NAMALWA (cell line): ENCODE measurements around the gene RHOH.

Experiments used
- DNase-seq: peaks from one replicate; pipeline ENCODE4 v3.0.0-alpha.2; 2015; ENCODE audit warnings: low spot score

RHOH gene

GRCh38 chr4:40205259-40206198 is 8.7 kb downstream of the RHOH start:
- DNase-seq, result peak; percentile 84

- no peak for DNase-seq
Measured at GRCh38 chr4:40206426-40206825, 9.6 kb downstream of the RHOH start.

GRCh38 chr4:40209401-40209800 is 12.6 kb downstream of the RHOH start:
- no peak for DNase-seq

GRCh38 chr4:40210776-40211175 is 13.9 kb downstream of the RHOH start:
- DNase-seq, result no peak

- DNase-seq, result no peak
Measured at GRCh38 chr4:40211224-40212185, 14.7 kb downstream of the RHOH start.

- DNase-seq, result no peak
Measured at GRCh38 chr4:40212674-40213527, 16.1 kb downstream of the RHOH start.

GRCh38 chr4:40214038-40214437 is 17.2 kb downstream of the RHOH start:
- no peak for DNase-seq

GRCh38 chr4:40214661-40215418 is 18.0 kb downstream of the RHOH start:
- no peak for DNase-seq

GRCh38 chr4:40216622-40217366 is 20.0 kb downstream of the RHOH start:
- no peak for DNase-seq

GRCh38 chr4:40221744-40222143 is 24.9 kb downstream of the RHOH start:
- no peak for DNase-seq

GRCh38 chr4:40223343-40223742 is 26.5 kb downstream of the RHOH start:
- DNase-seq, result no peak

- no peak for DNase-seq
Measured at GRCh38 chr4:40224432-40224831, 27.6 kb downstream of the RHOH start.

GRCh38 chr4:40225497-40225896 is 28.7 kb downstream of the RHOH start:
- no peak for DNase-seq

GRCh38 chr4:40227284-40227683 is 30.5 kb downstream of the RHOH start:
- no peak for DNase-seq

GRCh38 chr4:40228497-40229365 is 31.9 kb downstream of the RHOH start:
- no peak for DNase-seq

GRCh38 chr4:40231316-40231863 is 34.6 kb downstream of the RHOH start:
- no peak for DNase-seq

- DNase-seq, result no peak
Measured at GRCh38 chr4:40232610-40233009, 35.8 kb downstream of the RHOH start.

- no peak for DNase-seq
Measured at GRCh38 chr4:40233227-40233626, 36.4 kb downstream of the RHOH start.

- no peak for DNase-seq
Measured at GRCh38 chr4:40234519-40235039, 37.7 kb downstream of the RHOH start.
